Mammary epithelial cell (primary cell): ENCODE results near the gene GPR37L1.

Source experiments
- EZH2 ChIP-seq: IDR thresholded peaks from 2 replicates; pipeline ENCODE4 v1.6.1; 2012; ENCODE audit warnings: low read length, inconsistent platforms, borderline replicate concordance
- TF ChIP-seq, protein P1 (sequence below), 2 donors: IDR thresholded peaks in 1 of 2; conservative IDR thresholded peaks in 1 of 2; 2 replicates each; pipeline ENCODE4 v1.5.1; 2011 to 2012; ENCODE audit warnings: inconsistent platforms in 2 of 2, low read length in 2 of 2, mild to moderate bottlenecking in 2 of 2, control low read depth in 1 of 2, low read depth in 1 of 2; ENCODE audit not compliant: insufficient read depth in 1 of 2; ENCODE audit errors: extremely low read depth in 1 of 2

GRCh38 chr1:202081992-202082391, 40.7 kb upstream of the GPR37L1 start:
- TF ChIP-seq, protein P1, sequence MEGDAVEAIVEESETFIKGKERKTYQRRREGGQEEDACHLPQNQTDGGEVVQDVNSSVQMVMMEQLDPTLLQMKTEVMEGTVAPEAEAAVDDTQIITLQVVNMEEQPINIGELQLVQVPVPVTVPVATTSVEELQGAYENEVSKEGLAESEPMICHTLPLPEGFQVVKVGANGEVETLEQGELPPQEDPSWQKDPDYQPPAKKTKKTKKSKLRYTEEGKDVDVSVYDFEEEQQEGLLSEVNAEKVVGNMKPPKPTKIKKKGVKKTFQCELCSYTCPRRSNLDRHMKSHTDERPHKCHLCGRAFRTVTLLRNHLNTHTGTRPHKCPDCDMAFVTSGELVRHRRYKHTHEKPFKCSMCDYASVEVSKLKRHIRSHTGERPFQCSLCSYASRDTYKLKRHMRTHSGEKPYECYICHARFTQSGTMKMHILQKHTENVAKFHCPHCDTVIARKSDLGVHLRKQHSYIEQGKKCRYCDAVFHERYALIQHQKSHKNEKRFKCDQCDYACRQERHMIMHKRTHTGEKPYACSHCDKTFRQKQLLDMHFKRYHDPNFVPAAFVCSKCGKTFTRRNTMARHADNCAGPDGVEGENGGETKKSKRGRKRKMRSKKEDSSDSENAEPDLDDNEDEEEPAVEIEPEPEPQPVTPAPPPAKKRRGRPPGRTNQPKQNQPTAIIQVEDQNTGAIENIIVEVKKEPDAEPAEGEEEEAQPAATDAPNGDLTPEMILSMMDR (conservative IDR thresholded peaks at IDR 0.05 in 1 of 2, IDR thresholded peaks at IDR 0.05 in 1 of 2; ENCODE audit: extremely low read depth in 1 of 2, insufficient read depth in 1 of 2, low read depth in 1 of 2, low read length in 2 of 2): no peak
- no peak for TF ChIP-seq EZH2
